Liver (tissue), 9 donors: Measurements from ENCODE around the gene FOXN3. TPM values are rescaled to one million over a fixed set of nuclear protein-coding genes. Genes with fewer than 3 reads are reported as not detected.

ENCODE experiments used
- DNase-seq: peaks from one replicate; pipeline ENCODE4 v3.0.0-alpha.2; 2017; ENCODE audit warnings: low spot score
- H3K27ac ChIP-seq, 2 donors: one replicate each; pipeline ENCODE4 v1.7.0; 2013; ENCODE audit warnings: inconsistent platforms in 2 of 2, low read length in 2 of 2, control low read depth in 1 of 2, low read depth in 1 of 2, mild to moderate bottlenecking in 1 of 2
- H3K27me3 ChIP-seq, 4 donors: one replicate each; pipeline versions ENCODE4 v1.6.1 to v1.7.0; 2013; ENCODE audit warnings: low read length in 3 of 4, inconsistent platforms in 1 of 4, mild to moderate bottlenecking in 1 of 4, moderate library complexity in 1 of 4; ENCODE audit not compliant: control insufficient read depth in 4 of 4, insufficient read depth in 4 of 4
- H3K36me3 ChIP-seq, 4 donors: one replicate each; pipeline versions ENCODE4 v1.6.1 to v1.7.0; 2013; ENCODE audit warnings: low read length in 3 of 4, mild to moderate bottlenecking in 3 of 4, low read depth in 1 of 4, moderate library complexity in 1 of 4; ENCODE audit not compliant: control insufficient read depth in 4 of 4, insufficient read depth in 3 of 4
- H3K4me1 ChIP-seq, 4 donors: one replicate each; pipeline versions ENCODE4 v1.6.1 to v1.7.0; 2013; ENCODE audit warnings: low read length in 3 of 4, mild to moderate bottlenecking in 3 of 4, moderate library complexity in 1 of 4; ENCODE audit not compliant: control insufficient read depth in 4 of 4, insufficient read depth in 4 of 4
- H3K4me3 ChIP-seq, 3 donors: one replicate each; pipeline versions ENCODE4 v1.6.1 to v1.7.0; 2013; ENCODE audit warnings: low read length in 3 of 3, control low read depth in 1 of 3, low read depth in 1 of 3, mild to moderate bottlenecking in 1 of 3
- H3K9ac ChIP-seq, 2 donors: one replicate each; pipeline ENCODE4 v1.7.0; 2013; ENCODE audit warnings: low read length in 2 of 2, mild to moderate bottlenecking in 2 of 2, moderate library complexity in 2 of 2, control low read depth in 1 of 2, low read depth in 1 of 2
- H3K9me3 ChIP-seq, 4 donors: one replicate each; pipeline versions ENCODE4 v1.6.1 to v1.7.0; 2013; ENCODE audit warnings: low read length in 3 of 4; ENCODE audit not compliant: control insufficient read depth in 4 of 4
- CTCF ChIP-seq: fragments of 150-350 bp; IDR thresholded peaks from 2 replicates; pipeline ENCODE4 v1.5.1; 2017; ENCODE audit warnings: improper control_type of control experiment, low read depth, low read length; ENCODE audit not compliant: missing input control
- FOXA2 ChIP-seq: IDR thresholded peaks from 2 replicates; pipeline ENCODE4 v1.6.1; 2016; ENCODE audit warnings: antibody characterized with exemption
- JUND ChIP-seq, 2 donors: IDR thresholded peaks; 2 replicates each; pipeline ENCODE4 v1.6.1; 2016; ENCODE audit warnings: antibody characterized with exemption in 2 of 2
- MAX ChIP-seq: IDR thresholded peaks from 2 replicates; pipeline ENCODE4 v1.6.1; 2016; ENCODE audit warnings: antibody characterized with exemption
- NR2F2 ChIP-seq: IDR thresholded peaks from 2 replicates; pipeline ENCODE4 v1.6.1; 2016; ENCODE audit warnings: antibody characterized with exemption
- REST ChIP-seq: IDR thresholded peaks from 2 replicates; pipeline ENCODE4 v1.6.1; 2016; ENCODE audit warnings: antibody characterized with exemption, mild to moderate bottlenecking
- SP1 ChIP-seq: IDR thresholded peaks from 2 replicates; pipeline ENCODE4 v1.6.1; 2018; ENCODE audit warnings: antibody characterized with exemption, mild to moderate bottlenecking
- YY1 ChIP-seq: IDR thresholded peaks from 2 replicates; pipeline ENCODE4 v1.6.1; 2016; ENCODE audit warnings: antibody characterized with exemption, mild to moderate bottlenecking
- ZBTB33 ChIP-seq: IDR thresholded peaks from 2 replicates; pipeline ENCODE4 v1.6.1; 2016; ENCODE audit warnings: antibody characterized with exemption
- WGBS: extraction: QIAGEN DNeasy Blood & Tissue Kit; methylation state at CpG from one replicate; pipeline ENCODE4 v1.1.7; 2013; 5-methylcytosine and 5-hydroxymethylcytosine counted together
- polyA plus RNA-seq, 2 donors: library from polyadenylated mRNA; stranded (reverse) in 1 of 2; unstranded in 1 of 2; fragments of 200-250 nt in 1 of 2; fragments of >200 nt in 1 of 2; fragmentation: Nextera tagmentation in 1 of 2; extraction: Ambion mirVana in 1 of 2; gene quantifications; one replicate each; pipeline versions ENCODE4 v1.2.1 to v1.2.3, GENCODE V29; 2013 to 2015
- total RNA-seq, 2 donors: library from RNA; depleted of rRNA; stranded (reverse); fragments of >200 nt; gene quantifications; one replicate each; pipeline ENCODE4 v1.2.3, GENCODE V29; 2014
- donor health status: healthy.
- donor health status: healthy.
- donor health status: healthy.
- donor health status: healthy.
- donor health status: healthy.

FOXN3 gene
- total and polyA plus RNA-seq, 4 donors: 17.8 to 44.8 (median 35.3) TPM

- TF ChIP-seq FOXA2 (no peak), SP1 (no peak), NR2F2 (no peak), ZBTB33 (no peak)
These were observed 133.5 kb downstream of the FOXN3 start (continued) for GRCh38 chr14:89283327-89284060.

GRCh38 chr14:89282191-89282590 is 134.8 kb downstream of the FOXN3 start:
- H3K4me1 ChIP-seq: no peaks in the 10 kb centered on the region
- H3K9me3 ChIP-seq: no peaks in the 10 kb centered on the region
- no peak overlapping the region for H3K9ac ChIP-seq
- no peak overlapping the region for H3K27ac ChIP-seq
- no peak for TF ChIP-seq YY1
- no peak for TF ChIP-seq NR2F2
- no peak for TF ChIP-seq MAX
- no peak for TF ChIP-seq CTCF
- 94% methylated on average over 4 of the region's 4 CpGs for WGBS
- no peak for DNase-seq
- no peaks in the 10 kb centered on the region for H3K27me3 ChIP-seq
- peaks cover 0 to 6% (median 1%) of the 10 kb centered on the region in 4 donors for H3K36me3 ChIP-seq
- H3K4me3 ChIP-seq: no peak overlapping the region

GRCh38 chr14:89280600-89280999 is 136.4 kb downstream of the FOXN3 start:
- H3K9me3 ChIP-seq: no peaks in the 10 kb centered on the region
- H3K27me3 ChIP-seq: no peaks in the 10 kb centered on the region
- TF ChIP-seq REST: no peak
- no peak for TF ChIP-seq JUND (IDR thresholded peaks at IDR 0.05)
- no peak overlapping the region for H3K4me3 ChIP-seq
- H3K36me3 ChIP-seq: peaks cover 0 to 6% (median 1%) of the 10 kb centered on the region in 4 donors
- DNase-seq: no peak
- H3K4me1 ChIP-seq: no peaks in the 10 kb centered on the region
- no peak overlapping the region for H3K27ac ChIP-seq
- WGBS: 96% methylated on average over 10 of the region's 10 CpGs
- no peak overlapping the region for H3K9ac ChIP-seq
